Measurements from ENCODE around the gene LPAR3.

LPAR3 gene

GRCh38 chr1:84862810-84863251 is 30.2 kb downstream of the LPAR3 start:
- no peak for DNase-seq
- in situ Hi-C loops (cut with MboI; ENCODE audit: low pct_unique_long_range_greater_than_20kb, low sequenced_read_pairs): no loop called here

GRCh38 chr1:84861988-84862644 is 30.9 kb downstream of the LPAR3 start:
- in situ Hi-C loops (cut with MboI; ENCODE audit: low pct_unique_long_range_greater_than_20kb, low sequenced_read_pairs): no loop called here
- DNase-seq: no peak

GRCh38 chr1:84861516-84861915 is 31.5 kb downstream of the LPAR3 start:
- in situ Hi-C loops (cut with MboI; ENCODE audit: low pct_unique_long_range_greater_than_20kb, low sequenced_read_pairs): no loop called here
- peak; percentile 16 for DNase-seq

GRCh38 chr1:84859866-84860265 is 33.1 kb downstream of the LPAR3 start:
- no peak for DNase-seq
- in situ Hi-C loops (cut with MboI; ENCODE audit: low pct_unique_long_range_greater_than_20kb, low sequenced_read_pairs): no loop called here

- no peak for DNase-seq
- in situ Hi-C loops (cut with MboI; ENCODE audit: low pct_unique_long_range_greater_than_20kb, low sequenced_read_pairs): no loop called here
These were observed 35.1 kb downstream of the LPAR3 start for GRCh38 chr1:84857906-84858305.

- DNase-seq: no peak
- in situ Hi-C loops (cut with MboI; ENCODE audit: low pct_unique_long_range_greater_than_20kb, low sequenced_read_pairs): no loop called here
These were observed 36.2 kb downstream of the LPAR3 start for GRCh38 chr1:84856726-84857270.

GRCh38 chr1:84855691-84856630 is 37.0 kb downstream of the LPAR3 start:
- DNase-seq: no peak
- in situ Hi-C loops (cut with MboI; ENCODE audit: low pct_unique_long_range_greater_than_20kb, low sequenced_read_pairs): no loop called here

GRCh38 chr1:84855168-84855567 is 37.8 kb downstream of the LPAR3 start:
- in situ Hi-C loops (cut with MboI; ENCODE audit: low pct_unique_long_range_greater_than_20kb, low sequenced_read_pairs): no loop called here

GRCh38 chr1:84853741-84854721 is 39.0 kb downstream of the LPAR3 start:
- in situ Hi-C loops (cut with MboI; ENCODE audit: low pct_unique_long_range_greater_than_20kb, low sequenced_read_pairs): no loop called here
- DNase-seq: peak; percentile 79

More at GRCh38 chr1:84855168-84855567, 37.8 kb downstream of the LPAR3 start:
- no peak for DNase-seq

GRCh38 chr1:84851839-84852238 is 41.2 kb downstream of the LPAR3 start:
- in situ Hi-C loops (cut with MboI; ENCODE audit: low pct_unique_long_range_greater_than_20kb, low sequenced_read_pairs): no loop called here
- no peak for DNase-seq

GRCh38 chr1:84849357-84849975 is 43.5 kb downstream of the LPAR3 start:
- in situ Hi-C loops (cut with MboI; ENCODE audit: low pct_unique_long_range_greater_than_20kb, low sequenced_read_pairs): no loop called here
- DNase-seq: no peak

GRCh38 chr1:84847253-84848250 is 45.5 kb downstream of the LPAR3 start:
- peak; percentile 76 for DNase-seq
- in situ Hi-C loops (cut with MboI; ENCODE audit: low pct_unique_long_range_greater_than_20kb, low sequenced_read_pairs): no loop called here

GRCh38 chr1:84846387-84846786 is 46.6 kb downstream of the LPAR3 start:
- in situ Hi-C loops (cut with MboI; ENCODE audit: low pct_unique_long_range_greater_than_20kb, low sequenced_read_pairs): no loop called here
- DNase-seq: no peak

- DNase-seq: no peak
- in situ Hi-C loops (cut with MboI; ENCODE audit: low pct_unique_long_range_greater_than_20kb, low sequenced_read_pairs): no loop called here
These were observed 47.6 kb downstream of the LPAR3 start for GRCh38 chr1:84845357-84845756.

GRCh38 chr1:84844094-84844493 is 48.9 kb downstream of the LPAR3 start:
- no peak for DNase-seq
- in situ Hi-C loops (cut with MboI; ENCODE audit: low pct_unique_long_range_greater_than_20kb, low sequenced_read_pairs): no loop called here

GRCh38 chr1:84842748-84843231 is 50.2 kb downstream of the LPAR3 start:
- DNase-seq: no peak
- in situ Hi-C loops (cut with MboI; ENCODE audit: low pct_unique_long_range_greater_than_20kb, low sequenced_read_pairs): no loop called here

GRCh38 chr1:84841971-84842370 is 51.0 kb downstream of the LPAR3 start:
- in situ Hi-C loops (cut with MboI; ENCODE audit: low pct_unique_long_range_greater_than_20kb, low sequenced_read_pairs): no loop called here

More at GRCh38 chr1:84841971-84842370, 51.0 kb downstream of the LPAR3 start:
- no peak for DNase-seq

Measured in KBM-7 (cell line).